Neural progenitor cell (in vitro differentiated cells): ENCODE results near the gene CPXM2.

Source experiments
- CTCF ChIP-seq: fragments of 200-600 bp; sonication (generic); IDR thresholded peaks from 2 replicates; pipeline ENCODE4 v1.5.1; 2017; ENCODE audit warnings: antibody characterized with exemption, mild to moderate bottlenecking
- EZH2 ChIP-seq: fragments of 200-600 bp; sonication (generic); IDR thresholded peaks from 2 replicates; pipeline ENCODE4 v1.6.1; 2017; ENCODE audit warnings: antibody characterized with exemption, mild to moderate bottlenecking, moderate library complexity

- TF ChIP-seq CTCF (no peak), EZH2 (no peak)
These were observed 144.2 kb downstream of the CPXM2 start for GRCh38 chr10:123747426-123747825.
